ENCODE data around the gene DCLK3. TPM values are rescaled to one million over a fixed set of nuclear protein-coding genes. Genes with fewer than 3 reads are reported as not detected.

Gene DCLK3
- total and polyA plus RNA-seq, 10 of the 15 experiments (the other 5 are each of a cell fraction or from before 2014, with no cell fraction given) = not detected

DNA sequence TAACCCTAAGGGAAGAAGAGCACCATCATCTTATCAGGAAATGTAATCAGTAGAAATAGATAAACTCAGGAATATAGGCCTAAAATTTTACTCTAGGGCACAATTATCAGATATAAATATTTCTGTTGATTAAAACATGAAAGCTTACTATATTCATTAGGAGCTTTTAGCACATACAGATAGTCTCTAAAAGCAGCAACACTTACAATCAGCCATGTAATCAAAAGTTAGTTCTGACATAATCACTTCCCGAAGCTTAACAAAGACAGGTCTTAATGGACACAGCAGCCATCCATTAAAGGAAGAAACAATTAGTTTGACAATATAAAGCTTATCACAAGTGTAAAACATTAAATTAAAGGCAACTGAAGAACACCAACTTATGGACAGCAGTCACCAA lies 30.6 kb downstream of the DCLK3 start:
- peaks cover 0 to 2% of the 10 kb centered on the region in 2 experiments; a peak in 1 of 4 replicates for H3K27me3 ChIP-seq (replicated peaks in 1 of 2; ENCODE audit: control insufficient read depth in 2 of 2, insufficient read depth in 2 of 2, low read length in 1 of 2)
- no peak overlapping the region for H3K4me3 ChIP-seq
- no peak overlapping the region for H2AFZ ChIP-seq (ENCODE audit: control insufficient read depth, low read depth, low read length)
- no peak overlapping the region for H3K27ac ChIP-seq (ENCODE audit: control insufficient read depth, insufficient read depth)
- ChIA-PET SMC1A (ENCODE audit: uncharacterized antibody, unreplicated experiment) (interaction anchor here (1.0 to 3.6 kb wide), 3 partner anchors 134 to 225 kb away, joined by 3 to 25 read pairs (median 13); no protein-coding TSS in a partner anchor), RAD21 (ENCODE audit: unreplicated experiment) (interaction anchor here (1.6 kb wide), 1 partner anchor 135 kb away, joined by 4 read pairs; no protein-coding TSS in a partner anchor), CTCF (interaction anchor here (0.9 to 8.9 kb wide), 5 partner anchors 21 to 225 kb away, joined by 3 to 68 read pairs (median 4); no protein-coding TSS in a partner anchor), POLR2A (interaction anchor here (1.1 kb wide), 1 partner anchor 9 kb away, joined by 3 read pairs; no protein-coding TSS in a partner anchor)
- no TSS peak for BruUV-seq (replicated peaks)
- no peaks in the 10 kb centered on the region for H3K79me2 ChIP-seq (ENCODE audit: control insufficient read depth, insufficient read depth, low read length)
- WGBS (ENCODE audit: insufficient coverage, insufficient replicate concordance, low lambda C conversion rate, missing lambda C conversion rate) = 32% methylated on average over 1 of the region's 1 CpG
- no peaks in the 10 kb centered on the region for H3K36me3 ChIP-seq (ENCODE audit: control insufficient read depth in 2 of 2, insufficient read depth in 2 of 2, low read length in 1 of 2)
- no peak overlapping the region for H3K4me2 ChIP-seq (ENCODE audit: control insufficient read depth, insufficient read depth)
- no peak for DNase-seq (ENCODE audit: low read depth, low spot score)
- no peak overlapping the region for H3K9ac ChIP-seq (ENCODE audit: control insufficient read depth, insufficient read depth, low read length)
- no peaks in the 10 kb centered on the region for H3K4me1 ChIP-seq (ENCODE audit: control insufficient read depth, insufficient read depth, low read length)
- no peak for FAIRE-seq
- in situ Hi-C loops (cut with MboI) = loop anchor here (10.0 to 25.0 kb wide), 2 partner anchors 131 to 1054 kb away; no protein-coding TSS in a partner anchor
- H3K9me3 ChIP-seq (replicated peaks; ENCODE audit: control insufficient read depth, insufficient read depth, low read length) = no peaks in the 10 kb centered on the region
- intact Hi-C loops (cut with micrococcal nuclease; ENCODE audit: unreplicated experiment) = no loop called here
- TF ChIP-seq, protein P1, sequence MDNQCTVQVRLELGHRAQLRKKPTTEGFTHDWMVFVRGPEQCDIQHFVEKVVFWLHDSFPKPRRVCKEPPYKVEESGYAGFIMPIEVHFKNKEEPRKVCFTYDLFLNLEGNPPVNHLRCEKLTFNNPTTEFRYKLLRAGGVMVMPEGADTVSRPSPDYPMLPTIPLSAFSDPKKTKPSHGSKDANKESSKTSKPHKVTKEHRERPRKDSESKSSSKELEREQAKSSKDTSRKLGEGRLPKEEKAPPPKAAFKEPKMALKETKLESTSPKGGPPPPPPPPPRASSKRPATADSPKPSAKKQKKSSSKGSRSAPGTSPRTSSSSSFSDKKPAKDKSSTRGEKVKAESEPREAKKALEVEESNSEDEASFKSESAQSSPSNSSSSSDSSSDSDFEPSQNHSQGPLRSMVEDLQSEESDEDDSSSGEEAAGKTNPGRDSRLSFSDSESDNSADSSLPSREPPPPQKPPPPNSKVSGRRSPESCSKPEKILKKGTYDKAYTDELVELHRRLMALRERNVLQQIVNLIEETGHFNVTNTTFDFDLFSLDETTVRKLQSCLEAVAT (IDR thresholded peaks at IDR 0.05) = no peak
- no peak for TF ChIP-seq SUZ12 (IDR thresholded peaks at IDR 0.05; ENCODE audit: unreplicated experiment)
- TF ChIP-seq, protein P2, sequence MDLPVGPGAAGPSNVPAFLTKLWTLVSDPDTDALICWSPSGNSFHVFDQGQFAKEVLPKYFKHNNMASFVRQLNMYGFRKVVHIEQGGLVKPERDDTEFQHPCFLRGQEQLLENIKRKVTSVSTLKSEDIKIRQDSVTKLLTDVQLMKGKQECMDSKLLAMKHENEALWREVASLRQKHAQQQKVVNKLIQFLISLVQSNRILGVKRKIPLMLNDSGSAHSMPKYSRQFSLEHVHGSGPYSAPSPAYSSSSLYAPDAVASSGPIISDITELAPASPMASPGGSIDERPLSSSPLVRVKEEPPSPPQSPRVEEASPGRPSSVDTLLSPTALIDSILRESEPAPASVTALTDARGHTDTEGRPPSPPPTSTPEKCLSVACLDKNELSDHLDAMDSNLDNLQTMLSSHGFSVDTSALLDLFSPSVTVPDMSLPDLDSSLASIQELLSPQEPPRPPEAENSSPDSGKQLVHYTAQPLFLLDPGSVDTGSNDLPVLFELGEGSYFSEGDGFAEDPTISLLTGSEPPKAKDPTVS (IDR thresholded peaks at IDR 0.05; ENCODE audit: low read depth, low read length) = no peak
- no peak for TF ChIP-seq PML (IDR thresholded peaks at IDR 0.05; ENCODE audit: low read length)
- no peak for TF ChIP-seq EGR1 (IDR thresholded peaks at IDR 0.05; ENCODE audit: borderline replicate concordance in 1 of 2, low read depth in 2 of 2, low read length in 2 of 2)
- no peak for TF ChIP-seq SIN3A (IDR thresholded peaks at IDR 0.05; ENCODE audit: low read depth, low read length)
- no peak for TF ChIP-seq KLF5 (IDR thresholded peaks at IDR 0.05; ENCODE audit: partially characterized antibody)
- no peak for ATAC-seq
- H4K20me1 ChIP-seq (ENCODE audit: control insufficient read depth, insufficient read depth) = no peaks in the 10 kb centered on the region
